ENCODE measurements around the gene VAV2.

VAV2 gene

GRCh38 chr9:134024214-134024792, 32.2 kb upstream of the VAV2 start:
- Histone ChIP-seq H2AFZ (ENCODE audit: low read depth, low read length, severe bottlenecking) (no peak overlapping the region), H3K9ac (ENCODE audit: low read length) (no peak overlapping the region), H3K4me2 (ENCODE audit: low read depth, low read length, poor library complexity, severe bottlenecking) (peak overlapping the region; percentile 71), H4K20me1 (ENCODE audit: low read depth, low read length) (no peaks in the 10 kb centered on the region), H3K79me2 (ENCODE audit: insufficient read depth, low read length) (no peaks in the 10 kb centered on the region), H3K36me3 (ENCODE audit: low read length) (no peaks in the 10 kb centered on the region), H3K9me3 (ENCODE audit: insufficient read depth, low read length) (no peaks in the 10 kb centered on the region), H3K4me3 (ENCODE audit: insufficient read depth, low read length, poor library complexity, severe bottlenecking) (peak overlapping the region; percentile 66), H3K27me3 (ENCODE audit: low read length) (no peaks in the 10 kb centered on the region), H3K27ac (ENCODE audit: low read depth, low read length) (no peak overlapping the region), H3F3A (ENCODE audit: insufficient read depth) (peaks cover 6% of the 10 kb centered on the region; the same call in 1 of the 2 replicates), H3K9me2 (replicated peaks; ENCODE audit: insufficient read depth, low read length) (no peaks in the 10 kb centered on the region)
- TF ChIP-seq CTCF (IDR thresholded peaks at IDR 0.05; ENCODE audit: insufficient read depth, low read length, poor library complexity, severe bottlenecking) (no peak), EZH2phosphoT487 (conservative IDR thresholded peaks at IDR 0.05; ENCODE audit: low read length) (no peak)

DNA sequence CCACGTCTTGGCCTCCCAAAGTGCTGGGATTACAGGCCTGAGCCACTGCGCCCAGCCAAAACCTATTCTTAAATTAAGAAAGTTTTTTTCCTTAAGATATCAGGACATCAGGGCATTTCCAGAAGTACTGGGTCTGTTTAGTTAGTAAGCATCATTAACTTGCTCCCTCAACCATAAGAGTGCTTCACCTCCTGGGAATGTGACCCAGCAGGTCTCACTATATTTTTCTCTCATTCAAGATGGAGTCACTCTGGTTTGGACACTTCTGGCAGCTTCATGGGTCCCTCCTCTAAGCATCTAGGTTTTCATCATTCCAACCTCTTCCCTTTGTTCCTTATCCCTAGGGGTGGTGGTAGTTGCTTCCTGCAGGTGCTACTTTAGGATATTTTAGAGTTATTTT, 22.8 kb upstream of the VAV2 start:
- H3F3A ChIP-seq (ENCODE audit: insufficient read depth): no peaks in the 10 kb centered on the region
- H3K9me2 ChIP-seq (replicated peaks; ENCODE audit: insufficient read depth, low read length): no peaks in the 10 kb centered on the region
- no peak overlapping the region for H3K4me3 ChIP-seq (ENCODE audit: insufficient read depth, low read length, poor library complexity, severe bottlenecking)
- H2AFZ ChIP-seq (ENCODE audit: low read depth, low read length, severe bottlenecking): no peak overlapping the region
- no peak overlapping the region for H3K4me2 ChIP-seq (ENCODE audit: low read depth, low read length, poor library complexity, severe bottlenecking)
- no peak overlapping the region for H3K27ac ChIP-seq (ENCODE audit: low read depth, low read length)
- H3K27me3 ChIP-seq (ENCODE audit: low read length): no peaks in the 10 kb centered on the region
- H3K9ac ChIP-seq (ENCODE audit: low read length): no peak overlapping the region
- H3K79me2 ChIP-seq (ENCODE audit: insufficient read depth, low read length): no peaks in the 10 kb centered on the region
- H3K36me3 ChIP-seq (ENCODE audit: low read length): no peaks in the 10 kb centered on the region
- H4K20me1 ChIP-seq (ENCODE audit: low read depth, low read length): no peaks in the 10 kb centered on the region
- TF ChIP-seq CTCF (IDR thresholded peaks at IDR 0.05; ENCODE audit: insufficient read depth, low read length, poor library complexity, severe bottlenecking) (no peak), EZH2phosphoT487 (conservative IDR thresholded peaks at IDR 0.05; ENCODE audit: low read length) (no peak)
- H3K9me3 ChIP-seq (ENCODE audit: insufficient read depth, low read length): peaks cover 9% of the 10 kb centered on the region; the same call in 1 of the 2 replicates

DNA sequence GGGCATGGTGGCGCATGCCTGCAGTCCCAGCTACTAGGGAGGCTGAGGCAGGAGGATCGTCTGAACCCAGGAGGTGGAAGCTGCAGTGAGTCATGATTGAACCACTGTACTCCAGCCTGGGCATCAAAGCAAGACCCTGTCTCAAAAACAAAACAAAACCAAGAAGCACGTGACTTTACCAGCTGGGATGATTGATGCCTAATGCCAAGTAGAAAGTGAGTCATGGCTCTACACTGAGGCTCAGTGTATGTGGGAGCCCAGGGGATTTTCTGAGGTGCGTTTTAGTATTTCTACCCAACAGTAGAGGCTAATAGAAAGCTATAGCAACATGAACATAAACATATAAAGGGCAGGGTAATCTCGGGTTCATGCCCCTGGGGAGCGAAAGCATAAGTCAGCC, 19.3 kb upstream of the VAV2 start:
- no peak overlapping the region for H2AFZ ChIP-seq (ENCODE audit: low read depth, low read length, severe bottlenecking)
- no peaks in the 10 kb centered on the region for H3K79me2 ChIP-seq (ENCODE audit: insufficient read depth, low read length)
- H3K27me3 ChIP-seq (ENCODE audit: low read length): no peaks in the 10 kb centered on the region
- TF ChIP-seq EZH2phosphoT487 (conservative IDR thresholded peaks at IDR 0.05; ENCODE audit: low read length): no peak
- TF ChIP-seq CTCF (IDR thresholded peaks at IDR 0.05; ENCODE audit: insufficient read depth, low read length, poor library complexity, severe bottlenecking): no peak
- no peaks in the 10 kb centered on the region for H3F3A ChIP-seq (ENCODE audit: insufficient read depth)
- no peaks in the 10 kb centered on the region for H4K20me1 ChIP-seq (ENCODE audit: low read depth, low read length)
- no peak overlapping the region for H3K4me2 ChIP-seq (ENCODE audit: low read depth, low read length, poor library complexity, severe bottlenecking)
- H3K4me3 ChIP-seq (ENCODE audit: insufficient read depth, low read length, poor library complexity, severe bottlenecking): no peak overlapping the region
- no peak overlapping the region for H3K9ac ChIP-seq (ENCODE audit: low read length)
- H3K9me2 ChIP-seq (replicated peaks; ENCODE audit: insufficient read depth, low read length): no peaks in the 10 kb centered on the region
- no peak overlapping the region for H3K27ac ChIP-seq (ENCODE audit: low read depth, low read length)
- H3K9me3 ChIP-seq (ENCODE audit: insufficient read depth, low read length): peaks cover 9% of the 10 kb centered on the region; the same call in 1 of the 2 replicates
- no peaks in the 10 kb centered on the region for H3K36me3 ChIP-seq (ENCODE audit: low read length)
